Measurements from ENCODE around the gene ARFIP1. TPM values are rescaled to one million over a fixed set of nuclear protein-coding genes. Genes with fewer than 3 reads are reported as not detected.
"Not testable (repeated sequence)": the region's sequence is repeated elsewhere in the genome, so short reads cannot be mapped to it uniquely, and the experiment has no call there.

The ARFIP1 gene
- total RNA-seq, 2 donors from 2014 or later, result 9.0 to 12.1 TPM

DNA sequence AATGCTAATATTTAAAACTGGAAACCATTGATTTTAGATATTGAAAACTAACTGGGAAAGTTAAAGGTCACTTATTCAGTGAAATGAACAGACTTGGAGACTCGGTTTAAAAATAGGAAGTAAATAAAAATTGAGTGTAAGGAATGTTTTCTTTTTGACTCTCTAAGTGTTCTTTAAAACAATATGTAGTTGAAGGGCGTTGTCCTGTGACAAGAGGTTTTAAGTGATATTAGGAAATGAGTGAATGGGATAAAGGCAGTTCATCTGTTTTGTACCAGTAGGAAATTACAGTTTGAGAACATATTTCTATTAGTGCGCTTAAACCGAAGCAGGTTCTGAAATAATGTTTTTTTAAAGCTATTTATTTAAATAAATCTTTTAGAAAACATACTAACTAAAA, 77.2 kb downstream of the ARFIP1 start:
- DNase-seq (ENCODE audit: low spot score in 2 of 2) (no peak), ATAC-seq (no peak)
- Mint-ChIP-seq H3K9me3 (peaks cover 8 to 15% of the 10 kb centered on the region in 2 donors), H3K36me3 (peaks cover 12 to 17% of the 10 kb centered on the region in 2 donors), H3K27ac (no peak overlapping the region)

DNA sequence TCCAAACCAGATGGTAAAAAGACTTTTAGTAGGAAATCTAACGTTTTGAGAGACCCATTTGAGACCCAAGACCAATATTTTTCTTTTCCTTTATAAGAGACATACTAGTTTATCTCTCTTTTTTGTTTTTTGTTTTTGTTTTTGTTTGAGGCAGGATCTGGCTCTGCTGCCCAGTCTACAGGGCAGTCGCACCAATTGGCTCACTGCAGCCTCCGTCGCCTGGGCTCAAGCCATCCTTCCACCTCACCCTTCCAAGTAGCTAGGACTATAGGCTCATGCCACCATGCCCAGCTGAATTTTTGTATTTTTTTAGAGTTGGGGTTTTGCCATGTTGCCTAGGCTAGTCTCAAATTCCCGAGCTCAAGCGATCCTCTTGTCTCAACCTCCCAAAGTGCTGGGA, 79.2 kb downstream of the ARFIP1 start:
- H3K9me3 Mint-ChIP-seq, result peaks cover 5 to 6% of the 10 kb centered on the region in 2 donors
- no peak overlapping the region for H3K27ac Mint-ChIP-seq

DNA sequence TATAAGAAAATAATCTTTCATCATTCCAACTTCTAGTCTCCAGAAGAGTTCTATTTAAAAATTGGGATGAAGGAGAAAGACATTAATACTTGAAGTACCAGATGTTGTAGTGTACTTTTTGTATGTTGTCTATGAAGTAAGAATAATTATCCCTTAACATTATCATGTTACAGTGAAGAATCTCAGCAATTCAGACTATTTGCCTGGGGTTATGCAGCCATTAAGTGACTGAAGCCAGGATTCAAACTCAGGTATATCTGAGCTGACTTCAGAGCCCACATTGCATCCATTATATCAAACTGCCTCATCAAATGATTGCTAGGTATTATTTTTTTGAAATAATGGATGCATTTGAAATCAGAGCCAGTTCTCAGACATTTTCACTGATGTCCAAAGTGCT, 80.3 kb downstream of the ARFIP1 start:
- ATAC-seq (no peak), DNase-seq (ENCODE audit: low spot score in 2 of 2) (no peak)
- Mint-ChIP-seq H3K27ac (no peak overlapping the region), H3K36me3 (no peaks in the 10 kb centered on the region), H3K9me3 (no peaks in the 10 kb centered on the region)

More for the DNA sequence above, 79.2 kb downstream of the ARFIP1 start:
- DNase-seq (ENCODE audit: low spot score in 2 of 2) (no peak), ATAC-seq (no peak)
- H3K36me3 Mint-ChIP-seq, result peaks cover 6 to 8% of the 10 kb centered on the region in 2 donors

DNA sequence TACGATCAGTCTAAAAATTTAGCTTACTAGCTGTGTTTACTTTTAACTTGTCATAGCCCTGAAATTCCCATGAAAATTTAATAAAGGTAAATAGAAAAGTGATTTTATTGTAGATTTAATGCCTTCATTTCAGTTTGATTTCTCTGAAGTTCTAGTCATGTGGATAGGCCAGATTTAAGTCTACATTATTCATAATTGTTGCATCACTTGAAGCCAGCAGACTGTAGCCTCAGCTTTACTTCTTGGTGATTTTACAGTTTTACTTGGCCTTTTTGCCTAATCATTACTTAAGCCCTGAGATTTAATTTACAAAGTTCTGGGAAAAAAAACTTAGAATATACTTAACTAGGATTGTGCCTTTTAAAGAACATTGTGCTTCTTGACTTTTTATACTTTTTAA, 82.9 kb downstream of the ARFIP1 start:
- Mint-ChIP-seq H3K27ac (no peak overlapping the region), H3K9me3 (no peaks in the 10 kb centered on the region), H3K36me3 (no peaks in the 10 kb centered on the region)
- no peak for DNase-seq (ENCODE audit: low spot score in 2 of 2)
- no peak for ATAC-seq

DNA sequence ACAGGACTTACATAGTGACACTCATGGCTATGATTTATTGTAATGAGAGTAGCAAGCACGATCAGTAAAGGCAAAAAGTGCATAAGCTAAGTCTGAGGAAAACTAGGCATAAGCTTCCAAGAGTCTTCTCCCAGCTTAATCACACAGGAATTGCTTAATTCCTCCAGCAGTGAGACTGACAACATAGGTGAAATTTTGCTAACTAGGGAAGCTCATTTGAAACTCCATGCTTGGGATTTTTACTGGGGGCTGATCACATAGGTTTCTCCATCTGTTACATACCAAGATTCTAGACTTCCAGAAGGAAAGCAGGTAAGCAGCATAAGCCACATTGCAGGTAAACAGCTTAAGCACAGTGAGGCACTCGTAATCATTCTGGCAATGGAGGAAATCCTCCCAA, 84.6 kb downstream of the ARFIP1 start:
- ATAC-seq, result no peak
- Mint-ChIP-seq H3K36me3 (no peaks in the 10 kb centered on the region), H3K27ac (no peak overlapping the region), H3K9me3 (no peaks in the 10 kb centered on the region)
- DNase-seq (ENCODE audit: low spot score in 2 of 2), result no peak

DNA sequence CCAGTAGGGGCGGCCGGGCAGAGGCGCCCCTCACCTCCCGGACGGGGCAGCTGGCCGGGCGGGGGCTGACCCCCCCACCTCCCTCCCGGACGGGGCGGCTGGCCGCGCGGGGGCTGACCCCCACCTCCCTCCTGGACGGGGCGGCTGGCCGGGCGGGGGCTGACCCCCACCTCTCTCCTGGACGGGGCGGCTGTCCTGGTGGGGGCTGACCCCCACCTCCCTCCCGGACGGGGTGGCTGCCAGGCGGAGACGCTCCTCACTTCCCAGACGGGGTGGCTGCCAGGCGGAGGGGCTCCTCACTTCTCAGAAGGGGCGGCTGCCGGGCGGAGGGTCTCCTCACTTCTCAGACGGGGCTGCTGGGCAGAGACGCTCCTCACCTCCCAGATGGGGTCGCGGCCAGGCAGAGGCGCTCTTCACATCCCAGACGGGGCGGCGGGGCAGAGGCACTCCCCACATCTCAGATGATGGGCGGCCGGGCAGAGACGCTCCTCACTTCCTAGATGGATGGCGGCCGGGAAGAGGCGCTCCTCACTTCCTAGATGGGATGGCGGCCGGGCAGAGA, 86.8 kb downstream of the ARFIP1 start:
- H3K9me3 Mint-ChIP-seq; H3K36me3 Mint-ChIP-seq; H3K27ac Mint-ChIP-seq; DNase-seq (ENCODE audit: low spot score in 2 of 2); ATAC-seq: not testable (repeated sequence)

DNA sequence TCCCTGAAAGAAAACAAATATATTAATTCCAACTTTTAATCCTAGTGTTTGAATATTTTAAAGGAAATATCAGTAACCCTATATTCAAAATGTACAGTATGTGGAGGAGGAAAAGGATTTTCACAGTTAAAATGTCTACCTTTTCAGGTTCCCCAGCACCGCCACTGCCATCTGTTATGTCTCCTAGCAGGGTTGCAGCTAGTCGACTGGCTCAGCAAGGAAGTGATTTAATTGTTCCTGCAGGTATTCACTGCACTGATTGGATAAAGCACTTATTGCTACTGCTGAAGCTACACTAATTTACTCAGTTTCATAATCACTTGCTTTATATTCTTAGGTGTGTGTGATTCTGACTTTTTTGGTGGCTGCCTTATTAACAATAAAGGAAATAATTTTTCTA, 90.9 kb downstream of the ARFIP1 start:
- ATAC-seq, result no peak
- no peak for DNase-seq (ENCODE audit: low spot score in 2 of 2)
- Mint-ChIP-seq H3K27ac (no peak overlapping the region), H3K9me3 (no peaks in the 10 kb centered on the region), H3K36me3 (peaks cover 4 to 5% of the 10 kb centered on the region in 2 donors)

DNA sequence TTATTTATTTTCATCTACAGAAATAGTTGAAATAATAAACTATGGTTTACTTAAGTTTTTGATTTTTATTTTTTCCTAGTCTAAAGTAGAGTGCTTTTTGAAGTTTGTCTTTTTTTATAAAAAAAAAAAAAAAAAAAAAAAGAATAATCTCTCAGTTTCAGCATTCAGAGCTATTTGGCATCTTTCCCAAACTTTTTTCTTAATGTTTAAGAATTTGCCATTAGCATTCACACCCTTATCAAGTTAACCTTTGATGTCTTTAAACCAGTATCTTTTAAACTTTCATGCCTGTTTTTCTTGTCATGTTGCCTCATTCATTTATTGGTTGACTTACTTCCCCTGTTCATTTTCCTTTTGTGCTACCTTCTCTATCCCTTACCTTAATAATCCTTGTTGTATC, 95.5 kb downstream of the ARFIP1 start:
- H3K27ac Mint-ChIP-seq, result no peak overlapping the region
- H3K9me3 Mint-ChIP-seq, result no peaks in the 10 kb centered on the region
- DNase-seq (ENCODE audit: low spot score in 2 of 2) (no peak), ATAC-seq (no peak)
- peaks cover 28 to 29% of the 10 kb centered on the region in 2 donors for H3K36me3 Mint-ChIP-seq

DNA sequence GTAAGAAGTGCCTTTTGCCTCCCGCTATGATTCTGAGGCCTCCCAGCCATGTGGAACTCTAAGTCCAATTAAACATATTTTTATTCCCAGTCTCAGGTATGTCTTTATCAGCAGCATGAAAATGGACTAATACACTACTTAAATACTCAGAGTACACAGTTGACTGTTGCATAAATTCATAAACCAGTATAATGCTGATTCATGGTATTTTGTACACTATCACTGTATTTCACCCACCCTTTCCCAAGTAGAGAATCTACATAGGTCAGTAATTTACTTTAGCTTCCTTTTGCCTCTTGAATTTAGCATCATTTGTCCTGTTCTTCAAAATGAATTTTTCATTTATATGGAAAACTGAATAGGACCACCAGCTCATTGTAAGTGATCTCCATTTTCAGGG, 98.1 kb downstream of the ARFIP1 start:
- H3K27ac Mint-ChIP-seq, result no peak overlapping the region
- DNase-seq (ENCODE audit: low spot score in 2 of 2) (no peak), ATAC-seq (no peak)
- no peaks in the 10 kb centered on the region for H3K9me3 Mint-ChIP-seq
- peaks cover 28 to 29% of the 10 kb centered on the region in 2 donors for H3K36me3 Mint-ChIP-seq

DNA sequence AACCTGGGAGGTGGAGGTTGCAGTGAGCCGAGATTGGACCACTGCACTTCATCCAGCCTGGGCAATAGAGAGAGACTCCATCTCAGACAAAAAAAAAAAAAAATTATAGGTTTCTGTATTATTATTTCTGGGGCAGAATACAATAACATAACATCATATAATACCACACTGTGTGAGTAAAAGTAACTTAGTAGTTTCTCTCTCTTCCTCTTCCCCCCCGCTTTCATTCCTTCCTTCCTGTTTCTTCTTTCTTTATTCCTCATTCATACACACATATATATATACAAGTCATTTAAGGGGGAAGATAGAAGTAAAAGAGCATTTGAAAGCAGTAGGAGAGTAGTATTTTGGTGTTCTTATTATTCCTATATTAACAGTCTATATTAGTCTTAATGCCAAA, 100.5 kb downstream of the ARFIP1 start:
- ATAC-seq (no peak), DNase-seq (ENCODE audit: low spot score in 2 of 2) (no peak)
- no peak overlapping the region for H3K27ac Mint-ChIP-seq
- no peaks in the 10 kb centered on the region for H3K9me3 Mint-ChIP-seq
- peaks cover 27% of the 10 kb centered on the region in 2 donors for H3K36me3 Mint-ChIP-seq

DNA sequence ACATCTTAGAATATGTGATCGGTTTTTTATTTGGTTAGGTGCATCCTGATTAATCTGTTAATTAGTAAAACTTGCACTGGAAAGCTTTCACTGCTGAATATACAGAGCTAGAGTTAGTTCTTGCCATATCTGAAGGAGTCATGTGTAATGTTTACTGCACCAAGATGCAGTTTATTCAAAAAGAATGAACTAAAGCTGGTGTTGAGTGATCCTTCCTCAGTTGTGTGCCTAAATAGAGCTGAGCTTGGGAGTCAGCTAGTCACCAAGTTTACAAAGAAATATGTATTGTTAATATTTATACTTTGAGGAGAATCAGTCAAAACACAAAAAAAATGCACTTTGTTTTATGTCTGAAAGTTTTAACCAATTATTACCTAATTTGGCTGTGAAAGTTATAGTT, 102.2 kb downstream of the ARFIP1 start:
- DNase-seq (ENCODE audit: low spot score in 2 of 2) (no peak), ATAC-seq (no peak)
- Mint-ChIP-seq H3K36me3 (peaks cover 10% of the 10 kb centered on the region in 2 donors), H3K9me3 (no peaks in the 10 kb centered on the region), H3K27ac (no peak overlapping the region)

DNA sequence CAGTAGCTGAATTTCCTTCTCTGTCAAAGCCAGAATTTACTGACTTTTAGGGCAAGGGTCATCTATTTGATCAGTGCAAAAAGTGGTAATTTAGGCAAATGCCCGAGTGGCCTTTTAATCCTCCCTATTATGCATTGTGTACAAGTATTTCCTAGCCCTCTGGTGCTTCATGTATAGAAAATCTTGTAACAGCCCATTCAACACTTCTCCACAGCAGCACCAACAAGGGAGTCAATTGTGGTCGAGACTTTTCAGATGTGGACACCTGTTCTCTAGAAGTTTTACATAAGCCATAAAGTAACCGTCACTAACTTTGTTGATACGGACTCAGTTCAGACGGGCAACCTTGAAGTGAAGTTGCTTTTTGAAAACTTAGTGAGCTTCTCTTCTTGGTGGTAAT, 105.4 kb downstream of the ARFIP1 start:
- no peaks in the 10 kb centered on the region for H3K9me3 Mint-ChIP-seq
- no peak for DNase-seq (ENCODE audit: low spot score in 2 of 2)
- ATAC-seq, result no peak
- H3K27ac Mint-ChIP-seq, result peak overlapping the region in 1 of 2 donors; percentile 5
- no peaks in the 10 kb centered on the region for H3K36me3 Mint-ChIP-seq

DNA sequence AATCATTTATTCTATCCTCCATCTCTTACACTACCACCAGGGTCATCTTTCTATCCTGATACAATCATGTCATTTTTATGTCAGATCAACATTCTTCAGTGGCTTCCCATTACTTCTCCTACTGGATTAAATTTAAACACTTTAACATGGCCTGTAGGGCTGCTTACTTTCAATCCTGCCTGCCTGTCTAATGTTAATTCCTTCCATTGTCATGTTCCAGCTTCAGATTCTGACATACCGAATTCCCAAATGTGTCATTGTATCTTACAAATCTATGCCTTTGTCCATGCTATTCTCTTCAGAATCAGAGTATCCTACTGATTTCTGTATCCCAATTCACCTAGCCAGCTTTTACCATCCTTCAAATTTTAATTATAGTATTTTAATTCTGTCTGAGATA, 106.4 kb downstream of the ARFIP1 start:
- ATAC-seq (no peak), DNase-seq (ENCODE audit: low spot score in 2 of 2) (no peak)
- Mint-ChIP-seq H3K9me3 (no peaks in the 10 kb centered on the region), H3K27ac (peak overlapping the region in 1 of 2 donors; percentile 18), H3K36me3 (no peaks in the 10 kb centered on the region)

DNA sequence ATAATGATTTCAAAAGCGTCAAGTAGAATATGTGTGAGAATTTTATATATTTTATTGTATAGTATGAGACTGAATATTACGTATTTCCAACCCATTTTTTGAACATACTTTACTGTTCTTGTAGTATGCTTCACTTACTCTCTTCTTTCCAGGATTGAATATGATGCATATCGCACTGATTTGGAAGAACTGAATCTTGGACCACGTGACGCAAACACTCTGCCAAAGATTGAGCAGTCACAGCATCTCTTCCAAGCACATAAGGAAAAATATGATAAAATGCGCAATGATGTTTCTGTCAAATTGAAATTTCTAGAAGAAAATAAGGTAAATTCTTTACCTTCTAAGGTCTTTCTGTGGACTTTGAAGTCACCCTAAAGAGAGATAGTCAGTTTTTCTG, 108.2 kb downstream of the ARFIP1 start:
- Mint-ChIP-seq H3K9me3 (no peaks in the 10 kb centered on the region), H3K27ac (no peak overlapping the region)

DNA sequence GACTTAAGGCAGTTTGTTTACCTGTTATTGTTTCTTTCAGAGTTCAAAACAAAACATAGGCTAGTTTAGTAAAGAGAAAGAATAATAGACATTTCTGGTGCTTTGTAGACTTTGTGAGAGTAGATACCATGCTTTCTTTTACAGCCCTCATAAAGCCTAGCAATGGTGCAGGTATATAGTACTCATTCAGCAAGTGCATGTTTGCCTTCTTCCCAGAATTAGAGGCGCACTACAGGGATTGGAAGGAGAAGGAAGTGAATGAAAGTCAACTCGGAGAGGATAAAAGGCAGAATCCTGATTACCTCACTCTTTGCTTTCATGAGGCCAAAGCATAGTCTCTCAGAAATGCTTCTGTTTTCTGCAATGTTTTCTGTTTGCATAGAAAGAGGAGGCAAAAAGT, 113.2 kb downstream of the ARFIP1 start:
- no peak for ATAC-seq
- H3K9me3 Mint-ChIP-seq, result no peaks in the 10 kb centered on the region
- DNase-seq (ENCODE audit: low spot score in 2 of 2), result no peak
- H3K36me3 Mint-ChIP-seq, result peaks cover 0 to 5% of the 10 kb centered on the region in 2 donors
- no peak overlapping the region for H3K27ac Mint-ChIP-seq

More for the DNA sequence above, 108.2 kb downstream of the ARFIP1 start:
- DNase-seq (ENCODE audit: low spot score in 2 of 2), result no peak
- peaks cover 0 to 5% of the 10 kb centered on the region in 2 donors for H3K36me3 Mint-ChIP-seq
- ATAC-seq, result no peak

DNA sequence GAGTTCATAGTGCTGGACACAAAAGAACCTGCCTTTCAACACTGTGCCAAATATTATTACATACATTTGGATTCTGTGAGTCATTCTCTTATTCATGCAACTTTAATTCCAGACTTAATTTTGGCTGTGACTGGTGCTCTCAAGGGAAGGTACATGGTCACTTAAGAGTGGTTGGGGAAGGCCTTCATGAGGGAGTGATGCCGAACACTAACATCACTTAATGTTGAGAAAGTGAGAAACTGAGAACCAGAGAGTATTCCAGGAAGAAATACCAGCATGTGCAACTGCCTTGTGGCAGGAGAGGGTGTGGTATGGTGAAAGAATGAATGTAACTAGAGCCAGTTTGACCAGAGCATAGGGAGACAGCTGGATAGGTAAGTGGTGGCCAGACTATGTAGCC, 114.9 kb downstream of the ARFIP1 start:
- Mint-ChIP-seq H3K27ac (no peak overlapping the region), H3K36me3 (peaks cover 0 to 5% of the 10 kb centered on the region in 2 donors), H3K9me3 (no peaks in the 10 kb centered on the region)
- ATAC-seq, result no peak
- no peak for DNase-seq (ENCODE audit: low spot score in 2 of 2)

DNA sequence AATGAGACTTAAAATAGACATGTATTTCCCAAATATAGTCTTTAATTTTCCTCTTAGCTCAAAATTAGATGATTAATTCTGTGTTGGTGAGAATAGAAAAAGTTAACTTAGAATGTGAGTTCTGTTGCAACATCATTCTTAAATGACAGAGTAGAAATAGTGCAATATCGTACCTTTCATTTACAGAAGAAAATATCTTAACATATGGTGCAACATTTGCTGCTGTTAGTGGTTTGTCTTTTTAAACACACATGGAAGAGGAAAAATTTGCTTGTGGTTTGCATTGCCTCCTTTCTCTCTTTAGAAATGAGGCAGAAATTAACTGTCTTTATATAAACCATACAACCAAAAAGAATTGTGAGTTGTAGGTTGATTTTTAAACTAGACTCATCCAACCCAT, 117.1 kb downstream of the ARFIP1 start:
- no peaks in the 10 kb centered on the region for H3K9me3 Mint-ChIP-seq
- no peak for ATAC-seq
- no peak for DNase-seq (ENCODE audit: low spot score in 2 of 2)
- H3K27ac Mint-ChIP-seq, result no peak overlapping the region
- H3K36me3 Mint-ChIP-seq, result peaks cover 0 to 5% of the 10 kb centered on the region in 2 donors

DNA sequence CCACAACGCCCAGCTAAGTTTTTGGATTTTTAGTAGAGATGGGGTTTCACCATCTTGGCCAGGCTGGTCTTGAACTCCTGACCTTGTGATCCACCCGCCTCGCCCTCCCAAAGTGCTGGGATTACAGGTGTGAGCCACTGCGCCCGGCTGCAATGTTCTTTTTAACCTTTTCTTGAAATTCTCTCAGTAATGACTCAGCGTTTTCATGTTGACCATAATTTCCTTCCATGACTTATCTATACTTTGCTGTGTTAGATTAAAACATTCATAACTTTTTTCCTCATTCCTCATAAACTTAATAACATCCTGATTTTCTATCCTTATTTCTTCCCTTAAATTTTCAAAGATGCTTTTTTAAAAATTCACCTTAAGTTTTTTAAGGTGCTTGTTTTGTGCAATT, 118.4 kb downstream of the ARFIP1 start:
- not testable (repeated sequence) for H3K27ac Mint-ChIP-seq; DNase-seq (ENCODE audit: low spot score in 2 of 2); ATAC-seq; H3K36me3 Mint-ChIP-seq; H3K9me3 Mint-ChIP-seq

DNA sequence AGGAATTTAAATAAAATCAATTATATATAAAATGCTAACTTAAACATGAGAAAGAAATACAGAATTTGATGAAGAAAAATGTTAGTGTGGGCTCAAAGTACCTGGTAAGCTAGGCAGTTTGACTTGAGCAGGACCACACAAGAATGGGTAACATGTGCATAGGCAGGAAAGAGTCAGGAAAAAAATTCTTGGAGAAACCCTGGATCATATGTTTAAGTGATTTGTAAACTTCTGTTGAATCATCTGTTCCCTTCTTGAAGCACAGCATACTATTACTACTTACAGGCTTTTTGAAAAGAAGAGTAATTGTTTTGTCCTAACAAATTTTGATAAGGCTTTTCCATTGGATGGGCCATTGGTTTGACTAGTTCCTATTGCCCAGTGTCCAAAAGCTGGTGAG, 118.9 kb downstream of the ARFIP1 start:
- no peak for DNase-seq (ENCODE audit: low spot score in 2 of 2)
- H3K36me3 Mint-ChIP-seq, result no peaks in the 10 kb centered on the region
- H3K27ac Mint-ChIP-seq, result no peak overlapping the region
- H3K9me3 Mint-ChIP-seq, result no peaks in the 10 kb centered on the region
- no peak for ATAC-seq

Measured in activated naive CD4-positive, alpha-beta T cell treated with anti-CD3 and anti-CD28 coated beads, Interleukin-2, amount 50 U/mL, for 72 hours (primary cell).